Measurements from ENCODE around the gene FAM107B. TPM values are rescaled to one million over a fixed set of nuclear protein-coding genes. Genes with fewer than 3 reads are reported as not detected.

The FAM107B gene
- total and polyA plus RNA-seq, 2 of the 8 experiments (the other 6 are each of a cell fraction or from before 2014, with no cell fraction given) = 7.5 to 28.1 TPM

DNA sequence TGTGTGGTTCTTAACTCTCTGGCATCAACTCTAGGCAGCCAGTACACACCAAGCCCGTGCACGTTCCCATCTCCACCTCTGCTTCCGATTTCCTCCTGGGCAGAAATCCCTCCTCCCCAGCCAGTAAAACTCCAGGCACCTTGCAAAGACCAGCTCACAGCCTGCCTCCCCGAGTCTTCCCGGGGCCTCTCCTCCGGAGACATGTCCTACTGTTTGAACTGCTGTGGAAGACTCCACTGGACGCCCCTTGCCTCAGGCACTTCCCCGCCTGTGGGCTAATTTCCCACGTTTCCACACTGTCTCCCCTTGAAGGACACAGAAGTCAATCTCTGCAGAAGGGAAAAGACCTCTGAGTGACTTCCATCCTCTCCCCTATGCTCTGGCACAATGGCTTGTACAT lies 233.3 kb downstream of the FAM107B start:
- Histone ChIP-seq H2BK120ac (replicated peaks; ENCODE audit: low read depth, low read length) (no peak overlapping the region), H2BK5ac (ENCODE audit: low read depth, low read length) (no peak overlapping the region), H3K79me1 (ENCODE audit: low read depth, low read length) (0 out of 2 replicates have a peak, but pooled peaks cover 2% of the 10 kb centered on the region), H3K27me3 (replicated peaks in 1 of 4; ENCODE audit: control insufficient read depth in 3 of 4, extremely low read depth in 1 of 4, insufficient read depth in 3 of 4, low read length in 3 of 4) (no peaks in the 10 kb centered on the region), H3K4me2 (ENCODE audit: insufficient read depth in 1 of 2, low read depth in 2 of 2, low read length in 2 of 2) (no peak overlapping the region), H4K20me1 (replicated peaks in 1 of 2; ENCODE audit: control insufficient read depth in 1 of 2, insufficient read depth in 2 of 2, low read length in 2 of 2) (peaks cover 3 to 7% of the 10 kb centered on the region in 2 experiments), H2BK15ac (ENCODE audit: low read length) (no peak overlapping the region), H2BK20ac (ENCODE audit: low read length) (no peak overlapping the region), H3K9me3 (ENCODE audit: insufficient read depth in 2 of 2, low read depth in 1 of 2, low read length in 1 of 2) (no peaks in the 10 kb centered on the region), H3K14ac (ENCODE audit: insufficient read length) (no peak overlapping the region), H4K8ac (ENCODE audit: extremely low read depth, insufficient read depth, low read length) (no peak overlapping the region), H2BK12ac (ENCODE audit: low read depth, low read length) (no peak overlapping the region), H3K4me3 (ENCODE audit: extremely low read depth in 1 of 4, insufficient read depth in 2 of 4, low read depth in 3 of 4, low read length in 4 of 4) (no peak overlapping the region), H3K79me2 (ENCODE audit: control insufficient read depth in 1 of 2, insufficient read depth in 2 of 2, low read length in 2 of 2) (no peaks in the 10 kb centered on the region), H4K91ac (replicated peaks; ENCODE audit: insufficient read length, low read length) (no peak overlapping the region), H3K23me2 (ENCODE audit: low read depth, low read length) (no peaks in the 10 kb centered on the region), H2AK5ac (ENCODE audit: low read depth, low read length) (no peak overlapping the region), H2AFZ (ENCODE audit: low read length) (no peak overlapping the region), H3K23ac (ENCODE audit: insufficient read length) (no peak overlapping the region), H3K27ac (ENCODE audit: low read depth, low read length) (no peak overlapping the region), H4K5ac (ENCODE audit: insufficient read length, low read depth, low read length) (no peak overlapping the region), H3K9ac (replicated peaks in 1 of 4; ENCODE audit: extremely low read depth in 1 of 4, low read depth in 3 of 4, low read length in 3 of 4) (no peak overlapping the region), H3K18ac (ENCODE audit: extremely low read depth, low read length) (no peak overlapping the region), H3K4me1 (replicated peaks in 1 of 4; ENCODE audit: control insufficient read depth in 3 of 4, insufficient read depth in 4 of 4, low read length in 3 of 4) (peaks cover 0 to 4% (median 1%) of the 10 kb centered on the region in 4 experiments; a peak in 1 of 7 replicates), H3K4ac (replicated peaks; ENCODE audit: insufficient read length, low read depth, low read length) (no peak overlapping the region), H3K56ac (replicated peaks; ENCODE audit: insufficient read length, low read depth, low read length) (no peak overlapping the region), H3K36me3 (ENCODE audit: control insufficient read depth in 2 of 4, insufficient read depth in 4 of 4, low read length in 3 of 4) (no peaks in the 10 kb centered on the region)
- no peak for FAIRE-seq
- no peak for DNase-seq (ENCODE audit: low read depth in 1 of 2, low spot score in 2 of 2)
- 86% methylated on average over 9 of the region's 9 CpGs; no CpG with 5 or more reads in 1 of the 2 experiments for WGBS, 2 experiments (ENCODE audit: extremely low coverage in 1 of 2, insufficient coverage in 1 of 2, insufficient read length in 1 of 2, insufficient replicate concordance in 2 of 2, low coverage in 1 of 2, low lambda C conversion rate in 2 of 2, missing lambda C conversion rate in 1 of 2)
- ChIA-PET CTCF (ENCODE audit: partially characterized antibody) (interaction anchor here (0.7 to 15.8 kb wide), 12 partner anchors 8 to 341 kb away, joined by 3 to 156 read pairs (median 5); no protein-coding TSS in a partner anchor), POLR2A (ENCODE audit: partially characterized antibody) (interaction anchor here (2.2 kb wide), 1 partner anchor 297 kb away, joined by 6 read pairs; the partner anchor contains the start of genes CDNF, HSPA14 and MSANTD7)
- TF ChIP-seq, protein P1, sequence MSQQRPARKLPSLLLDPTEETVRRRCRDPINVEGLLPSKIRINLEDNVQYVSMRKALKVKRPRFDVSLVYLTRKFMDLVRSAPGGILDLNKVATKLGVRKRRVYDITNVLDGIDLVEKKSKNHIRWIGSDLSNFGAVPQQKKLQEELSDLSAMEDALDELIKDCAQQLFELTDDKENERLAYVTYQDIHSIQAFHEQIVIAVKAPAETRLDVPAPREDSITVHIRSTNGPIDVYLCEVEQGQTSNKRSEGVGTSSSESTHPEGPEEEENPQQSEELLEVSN (IDR thresholded peaks at IDR 0.05) = no peak
- no peak for TF ChIP-seq BRCA1 (IDR thresholded peaks at IDR 0.05; ENCODE audit: low read depth, low read length)
- no peak for TF ChIP-seq TAF7 (optimal IDR thresholded peaks at IDR 0.05; ENCODE audit: borderline replicate concordance, low read depth, low read length)
- TF ChIP-seq PHF8 (conservative IDR thresholded peaks at IDR 0.05; ENCODE audit: low read depth, low read length) = no peak
- no peak for TF ChIP-seq RAD21 (IDR thresholded peaks at IDR 0.05 in 1 of 2, conservative IDR thresholded peaks at IDR 0.05 in 1 of 2; ENCODE audit: low read depth in 2 of 2, low read length in 2 of 2)
- no peak for TF ChIP-seq CBX5 (IDR thresholded peaks at IDR 0.05; ENCODE audit: low read depth, low read length)
- no peak for TF ChIP-seq TCF12 (IDR thresholded peaks at IDR 0.05; ENCODE audit: low read depth, low read length)

All from H1 (cell line).